Lower leg skin (tissue), 3 donors: ENCODE measurements around the gene ATG4B.

Experiments
- CTCF ChIP-seq, 3 donors: fragments of 450-650 bp; IDR thresholded peaks; one replicate each; pipeline ENCODE4 v1.5.1; 2016; ENCODE audit warnings: antibody characterized with exemption in 3 of 3, mild to moderate bottlenecking in 3 of 3, moderate library complexity in 2 of 3
- POLR2A ChIP-seq, 2 donors: fragments of 450-650 bp; IDR thresholded peaks; one replicate each; pipeline ENCODE4 v1.6.1; 2016 to 2017; ENCODE audit warnings: antibody characterized with exemption in 2 of 2, mild to moderate bottlenecking in 1 of 2, moderate library complexity in 1 of 2

GRCh38 chr2:241692448-241692847 lies 55.0 kb downstream of the ATG4B start:
- TF ChIP-seq CTCF (IDR thresholded peaks at IDR 0.05) (no peak), POLR2A (IDR thresholded peaks at IDR 0.05) (no peak)
